ENCODE measurements around the gene TMEM170A. TPM values are rescaled to one million over a fixed set of nuclear protein-coding genes. Genes with fewer than 3 reads are reported as not detected.

The TMEM170A gene
- total and polyA plus RNA-seq, 2 of the 13 experiments (the other 11 are each of a cell fraction or from before 2014, with no cell fraction given): 35.7 to 39.7 TPM

- TF ChIP-seq TBX3 (IDR thresholded peaks at IDR 0.05; ENCODE audit: borderline replicate concordance): no peak
- no peak for TF ChIP-seq SRSF4 (IDR thresholded peaks at IDR 0.05; ENCODE audit: low read depth, low read length, poor library complexity, severe bottlenecking)
- no peak for TF ChIP-seq RARA (CRISPR knock-in tag; IDR thresholded peaks at IDR 0.05)
- no peak for TF ChIP-seq SMAD9 (CRISPR knock-in tag; IDR thresholded peaks at IDR 0.05)
- no peak for TF ChIP-seq TIGD3 (CRISPR knock-in tag; IDR thresholded peaks at IDR 0.05; ENCODE audit: borderline replicate concordance)
- no peak for TF ChIP-seq SPEN (CRISPR knock-in tag; IDR thresholded peaks at IDR 0.05; ENCODE audit: low read depth)
- TF ChIP-seq MAX (IDR thresholded peaks at IDR 0.05): no peak
- TF ChIP-seq MATR3 (CRISPR knock-in tag; IDR thresholded peaks at IDR 0.05): no peak
- TF ChIP-seq HDAC1 (CRISPR knock-in tag; IDR thresholded peaks at IDR 0.05): no peak
- TF ChIP-seq NFAT5 (CRISPR knock-in tag; IDR thresholded peaks at IDR 0.05): no peak
- 0 out of 2 replicates have a peak, but pooled peaks have one; percentile 33 for TF ChIP-seq TGIF2 (CRISPR knock-in tag; IDR thresholded peaks at IDR 0.05)
- no peak for TF ChIP-seq TSC22D2 (CRISPR knock-in tag; IDR thresholded peaks at IDR 0.05; ENCODE audit: borderline replicate concordance)
- TF ChIP-seq ZNF224 (CRISPR knock-in tag; IDR thresholded peaks at IDR 0.05): no peak
- peak; percentile 70; the same call in 1 of the 2 replicates for TF ChIP-seq ZNF510 (CRISPR knock-in tag; IDR thresholded peaks at IDR 0.05; ENCODE audit: low read depth)
- TF ChIP-seq ZNF639 (CRISPR knock-in tag; conservative IDR thresholded peaks at IDR 0.05): 0 out of 2 replicates have a peak, but pooled peaks have one; percentile 39
- no peak for TF ChIP-seq ZNF670 (CRISPR knock-in tag; IDR thresholded peaks at IDR 0.05; ENCODE audit: borderline replicate concordance)
- no peak for TF ChIP-seq HIC2 (CRISPR knock-in tag; IDR thresholded peaks at IDR 0.05; ENCODE audit: low read depth)
- no peak for TF ChIP-seq ZNF891 (CRISPR knock-in tag; IDR thresholded peaks at IDR 0.05)
- no peak for TF ChIP-seq ZBTB3 (CRISPR knock-in tag; IDR thresholded peaks at IDR 0.05; ENCODE audit: borderline replicate concordance, low read depth)
Observed at GRCh38 chr16:75471723-75472633, 7.5 kb upstream of the TMEM170A start (continued).
